ENCODE data around the gene DNAJA3. TPM values are rescaled to one million over a fixed set of nuclear protein-coding genes. Genes with fewer than 3 reads are reported as not detected.

Gene DNAJA3
- total and polyA plus RNA-seq, 9 of the 15 experiments (the other 6 are each of a cell fraction or from before 2014, with no cell fraction given), result 8.1 to 105 (median 79.0) TPM

- TF ChIP-seq RBM22 (IDR thresholded peaks at IDR 0.05; ENCODE audit: low read depth, low read length, poor library complexity, severe bottlenecking), result peak; percentile 47
Observed at GRCh38 chr16:4404967-4405696, 20.5 kb upstream of the DNAJA3 start (continued).

DNA sequence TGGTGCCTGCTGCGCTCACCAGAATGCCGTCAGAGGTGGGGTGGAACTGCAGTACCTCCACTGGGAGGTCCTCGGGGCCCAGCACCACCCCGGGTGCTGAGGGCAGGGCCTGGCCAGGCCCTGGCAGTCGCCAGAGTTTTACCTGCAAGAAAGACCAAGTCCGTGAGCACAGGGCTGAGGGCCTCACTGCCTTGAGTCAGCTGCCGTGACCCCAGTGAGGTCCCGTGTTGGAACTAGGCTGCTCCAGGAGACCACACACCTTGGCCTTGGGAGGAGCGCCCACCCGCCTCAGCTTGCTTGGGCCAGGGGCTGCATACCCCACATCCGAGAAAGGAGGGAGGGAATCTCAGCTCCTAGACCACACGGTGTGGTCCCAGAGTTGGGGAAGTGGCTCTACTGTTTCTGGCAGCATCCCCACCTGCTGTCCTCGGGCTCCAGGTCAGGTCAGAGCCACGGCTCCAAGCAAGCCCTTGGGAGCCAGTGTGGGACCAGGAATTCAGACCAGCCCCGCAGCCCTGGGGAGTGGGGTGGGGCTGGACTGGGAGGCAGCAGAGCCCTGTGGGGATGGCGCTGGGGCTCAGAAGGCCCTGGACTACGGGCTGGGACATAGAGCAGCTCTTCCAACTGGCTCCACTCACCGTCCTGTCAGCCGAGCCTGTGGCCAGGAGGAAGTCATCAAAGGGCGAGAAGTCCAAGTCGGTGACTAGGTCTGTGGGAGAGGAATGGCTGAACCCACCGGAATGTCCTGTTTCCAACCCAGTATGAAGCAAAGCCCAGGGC lies 17.9 kb upstream of the DNAJA3 start:
- Histone ChIP-seq H3K4me2 (ENCODE audit: insufficient read depth, low read length) (no peak overlapping the region), H3K27ac (ENCODE audit: extremely low read depth, low read depth, low read length) (no peak overlapping the region), H3K4me1 (replicated peaks in 1 of 2; ENCODE audit: control insufficient read depth in 2 of 2, insufficient read depth in 2 of 2, low read length in 2 of 2) (peaks cover 0 to 28% of the 10 kb centered on the region in 2 experiments; a peak in 1 of 5 replicates), H3K9me3 (replicated peaks; ENCODE audit: control insufficient read depth, insufficient read depth, low read depth, low read length) (no peaks in the 10 kb centered on the region), H3K27me3 (ENCODE audit: control insufficient read depth in 2 of 2, insufficient read depth in 2 of 2, low read length in 2 of 2) (no peaks in the 10 kb centered on the region), H2AFZ (ENCODE audit: low read depth, low read length) (no peak overlapping the region), H3K9me1 (ENCODE audit: control insufficient read depth, insufficient read depth, low read length) (no peaks in the 10 kb centered on the region), H3K9ac (ENCODE audit: insufficient read depth in 1 of 2, low read depth in 2 of 2, low read length in 2 of 2) (no peak overlapping the region; a peak in 1 of 4 replicates), H3K36me3 (ENCODE audit: control insufficient read depth, insufficient read depth, low read length) (peaks cover 89% of the 10 kb centered on the region; the same call in 2 of the 3 replicates), H4K20me1 (replicated peaks; ENCODE audit: control insufficient read depth, insufficient read depth, low read length) (peaks cover 27% of the 10 kb centered on the region), H3K4me3 (no peak overlapping the region), H3K79me2 (ENCODE audit: control insufficient read depth, insufficient read depth, low read length) (peaks cover 5% of the 10 kb centered on the region)
- 90% methylated on average over 16 of the region's 22 CpGs for WGBS (ENCODE audit: insufficient coverage, low coverage, missing lambda C conversion rate)
- TF ChIP-seq RBFOX2 (IDR thresholded peaks at IDR 0.05; ENCODE audit: low read depth, low read length) (peak; percentile 52), PURB (CRISPR knock-in tag; IDR thresholded peaks at IDR 0.05; ENCODE audit: low read depth) (no peak), ZNF232 (CRISPR knock-in tag; IDR thresholded peaks at IDR 0.05) (no peak), ZNF551 (CRISPR knock-in tag; IDR thresholded peaks at IDR 0.05) (no peak)
- in situ Hi-C loops (cut with MboI) (no loop called here), intact Hi-C loops (cut with micrococcal nuclease) (loop anchor here (10.0 kb wide), 2 partner anchors 203 to 423 kb away; no protein-coding TSS in a partner anchor)
- no TSS peak for BruUV-seq (replicated peaks)
- FAIRE-seq (no peak), DNase-seq (ENCODE audit: extremely low read depth in 1 of 4, low spot score in 3 of 4) (no peak), ATAC-seq (no peak)
- POLR2A ChIA-PET, result interaction anchor here (0.6 to 0.8 kb wide), 3 partner anchors 25 to 665 kb away, joined by 3 read pairs; no protein-coding TSS in a partner anchor
- CTCF ChIA-PET (ENCODE audit: low intra/inter-chr PET ratio), result no interaction called here
